Measurements from ENCODE around the gene GGCX. TPM values are rescaled to one million over a fixed set of nuclear protein-coding genes. Genes with fewer than 3 reads are reported as not detected.

Gene GGCX
- total and polyA plus RNA-seq, 2 of the 4 experiments (the other 2 are of a cell fraction) = 35.0 to 39.4 TPM

GRCh38 chr2:85605406-85606115 is 44.3 kb upstream of the GGCX start:
- H3K14ac ChIP-seq (replicated peaks; ENCODE audit: low read depth, low read length) = no peak overlapping the region; the same call in 1 of the 2 replicates
- H3K4me1 ChIP-seq (ENCODE audit: control insufficient read depth, insufficient read depth, low read length) = peaks cover 25% of the 10 kb centered on the region
- H3K36me3 ChIP-seq (ENCODE audit: control insufficient read depth, insufficient read depth, low read length) = peaks cover 21% of the 10 kb centered on the region
- no peak overlapping the region for H2BK15ac ChIP-seq (ENCODE audit: low read depth, low read length)
- H3K9me1 ChIP-seq (ENCODE audit: insufficient read depth, low read length) = peaks cover 33% of the 10 kb centered on the region
- H3K4ac ChIP-seq (ENCODE audit: low read depth, low read length) = peak overlapping the region; percentile 47; the same call in 1 of the 2 replicates
- H2AFZ ChIP-seq (replicated peaks; ENCODE audit: low read length, poor library complexity) = no peak overlapping the region
- H4K5ac ChIP-seq (ENCODE audit: low read depth, low read length) = 0 out of 2 replicates have a peak overlapping the region, but pooled peaks have one; percentile 35
- peak overlapping the region; percentile 41; the same call in 1 of the 2 replicates for H2BK120ac ChIP-seq (ENCODE audit: low read depth, low read length)
- H3K23ac ChIP-seq (ENCODE audit: low read depth, low read length) = peak overlapping the region; percentile 26; the same call in 1 of the 2 replicates
- H3K27ac ChIP-seq (ENCODE audit: insufficient read depth, low read length) = peak overlapping the region; percentile 90
- peak overlapping the region; percentile 71 for H2AK5ac ChIP-seq (ENCODE audit: low read depth, low read length)
- no peak overlapping the region; the same call in 1 of the 2 replicates for H3K18ac ChIP-seq (ENCODE audit: low read depth, low read length)
- H3K9me3 ChIP-seq (ENCODE audit: control insufficient read depth, insufficient read depth, low read length) = no peaks in the 10 kb centered on the region
- H3K4me3 ChIP-seq (ENCODE audit: insufficient read depth, low read depth, low read length) = no peak overlapping the region
- BruUV-seq (replicated peaks) = no TSS peak
- no peak overlapping the region for H4K91ac ChIP-seq (ENCODE audit: insufficient read depth, low read depth, low read length)
- no peaks in the 10 kb centered on the region for H3K27me3 ChIP-seq (ENCODE audit: control insufficient read depth, insufficient read depth, low read length)
- WGBS, 2 experiments (ENCODE audit: extremely low coverage in 2 of 2, insufficient read length in 1 of 2) = no CpG with 5 or more reads among the region's 4 CpGs
- peak overlapping the region in 1 of 2 experiments; percentile 20; a peak in 1 of 4 replicates for H4K8ac ChIP-seq (ENCODE audit: low read depth in 2 of 2, low read length in 2 of 2)
- dilution Hi-C loops (cut with HindIII; ENCODE audit: low sequenced_read_pairs, unreplicated experiment) (no loop called here), intact Hi-C loops (cut with micrococcal nuclease) (no loop called here), in situ Hi-C loops (cut with MboI; ENCODE audit: low sequenced_read_pairs) (no loop called here)
- no peak overlapping the region for H3K56ac ChIP-seq (ENCODE audit: extremely low read depth, insufficient read depth, low read length)
- H4K20me1 ChIP-seq (ENCODE audit: insufficient read depth, low read length) = peaks cover 11% of the 10 kb centered on the region; the same call in 1 of the 2 replicates
- peak overlapping the region; percentile 37; the same call in 1 of the 2 replicates for H2BK20ac ChIP-seq (ENCODE audit: low read depth, low read length)
- no peak overlapping the region; the same call in 1 of the 2 replicates for H3K9ac ChIP-seq (ENCODE audit: low read depth, low read length)
- H2BK5ac ChIP-seq (ENCODE audit: low read depth, low read length, poor library complexity, severe bottlenecking) = peak overlapping the region; percentile 77
- H3K4me2 ChIP-seq (ENCODE audit: low read depth, low read length) = peak overlapping the region; percentile 78
- H3K79me1 ChIP-seq (ENCODE audit: low read depth in 1 of 2, low read length in 2 of 2) = peaks cover 29 to 80% of the 10 kb centered on the region in 2 experiments
- CTCF ChIA-PET = interaction anchor here (1.5 kb wide), 1 partner anchor 32 kb away, joined by 3 read pairs; no protein-coding TSS in a partner anchor
- peak; percentile 94 for DNase-seq
- peak; percentile 39; the same call in 1 of the 2 replicates for TF ChIP-seq CEBPB (IDR thresholded peaks at IDR 0.05; ENCODE audit: low read depth, low read length)
- no peak for TF ChIP-seq RAD21 (IDR thresholded peaks at IDR 0.05; ENCODE audit: low read length)
- POLR2A ChIA-PET (ENCODE audit: unreplicated experiment) = interaction anchor here (0.5 to 2.3 kb wide), 3 partner anchors 10 to 38 kb away, joined by 3 to 14 read pairs (median 3); partner anchors contain the start of gene RNF181
- no peak overlapping the region for H2AK9ac ChIP-seq (replicated peaks; ENCODE audit: low read depth, low read length, poor library complexity)
- peak; percentile 38 for ATAC-seq (ENCODE audit: low read depth)

Measured in IMR-90 (cell line).